GM23338 (cell line): Measurements from ENCODE around the gene INHBB. TPM values are rescaled to one million over a fixed set of nuclear protein-coding genes. Genes with fewer than 3 reads are reported as not detected.
A peak's percentile ranks its signal among the peaks of the same experiment; 100 is the strongest.

Experiments used
- ATAC-seq: fragments of 200-7000 bp; cut with Tn5 transposase; 3 replicates; pipeline ENCODE4 v1.9.1; 2020
- DNase-seq: peaks from one replicate; pipeline ENCODE4 v3.0.0-alpha.2; 2015; ENCODE audit warnings: low spot score
- H2AFZ ChIP-seq: fragments of 200-600 bp; sonication (generic); 2 replicates; pipeline ENCODE4 v1.8.0; 2016; ENCODE audit warnings: antibody characterized with exemption, mild to moderate bottlenecking, moderate library complexity
- H3F3A ChIP-seq: fragments of 200-600 bp; sonication (generic); replicated peaks from 2 replicates; pipeline ENCODE4 v1.8.0; 2017; ENCODE audit warnings: antibody characterized with exemption, mixed run types, low read depth
- H3K27ac ChIP-seq: fragments of 200-600 bp; sonication (generic); 2 replicates; pipeline ENCODE4 v1.6.1; 2016; ENCODE audit warnings: low read depth
- H3K27me3 ChIP-seq: fragments of 200-600 bp; sonication (generic); 2 replicates; pipeline ENCODE4 v1.8.0; 2016; ENCODE audit warnings: mild to moderate bottlenecking, mixed run types, moderate library complexity; ENCODE audit not compliant: insufficient read depth
- H3K36me3 ChIP-seq: fragments of 200-600 bp; sonication (generic); 2 replicates; pipeline ENCODE4 v1.8.0; 2016; ENCODE audit warnings: mild to moderate bottlenecking; ENCODE audit not compliant: insufficient read depth
- H3K4me1 ChIP-seq: fragments of 200-600 bp; sonication (generic); 2 replicates; pipeline ENCODE4 v1.8.0; 2016; ENCODE audit warnings: mild to moderate bottlenecking, moderate library complexity; ENCODE audit not compliant: insufficient read depth
- H3K4me2 ChIP-seq: fragments of 200-600 bp; sonication (generic); 2 replicates; pipeline ENCODE4 v1.7.1; 2017; ENCODE audit warnings: mixed run types
- H3K4me3 ChIP-seq: fragments of 200-600 bp; sonication (generic); 2 replicates; pipeline ENCODE4 v1.6.1; 2016; ENCODE audit warnings: mixed run types
- H3K79me2 ChIP-seq: fragments of 200-600 bp; sonication (generic); replicated peaks from 2 replicates; pipeline ENCODE4 v1.8.0; 2017; ENCODE audit warnings: mild to moderate bottlenecking; ENCODE audit not compliant: insufficient read depth
- H3K9me2 ChIP-seq: fragments of 200-600 bp; sonication (generic); 2 replicates; pipeline ENCODE4 v1.8.0; 2017; ENCODE audit not compliant: insufficient read depth
- H4K20me1 ChIP-seq: fragments of 200-600 bp; sonication (generic); replicated peaks from 2 replicates; pipeline ENCODE4 v1.8.0; 2017; ENCODE audit warnings: mild to moderate bottlenecking; ENCODE audit not compliant: insufficient read depth
- H3K27ac Mint-ChIP-seq: 2 replicates; pipeline ENCODE4 v1.8.0; 2020; ENCODE audit warnings: inconsistent platforms, mild to moderate bottlenecking, moderate library complexity, mixed read lengths
- H3K27me3 Mint-ChIP-seq: 3 replicates; pipeline ENCODE4 v1.8.0; 2022; ENCODE audit warnings: low read depth, mild to moderate bottlenecking, moderate library complexity, mixed read lengths, inconsistent platforms; ENCODE audit not compliant: insufficient read depth, poor library complexity
- H3K36me3 Mint-ChIP-seq: 3 replicates; pipeline ENCODE4 v1.8.0; 2021; ENCODE audit warnings: low read depth, mild to moderate bottlenecking, inconsistent platforms, moderate library complexity, mixed read lengths
- H3K4me1 Mint-ChIP-seq: 3 replicates; pipeline ENCODE4 v1.8.0; 2020; ENCODE audit warnings: mild to moderate bottlenecking, inconsistent platforms, mixed read lengths
- H3K4me3 Mint-ChIP-seq: 3 replicates; pipeline ENCODE4 v1.8.0; 2021; ENCODE audit warnings: moderate library complexity, mild to moderate bottlenecking, inconsistent platforms, mixed read lengths
- H3K9me3 Mint-ChIP-seq: 3 replicates; pipeline ENCODE4 v1.8.0; 2020; ENCODE audit warnings: moderate library complexity, mild to moderate bottlenecking, inconsistent platforms, mixed read lengths
- CREB1 ChIP-seq: fragments of 250-450 bp; sonication (Bioruptor Pico); IDR thresholded peaks from 2 replicates; pipeline ENCODE4 v1.5.0; 2020; ENCODE audit warnings: low read depth, mild to moderate bottlenecking, moderate library complexity
- EZH2 ChIP-seq: fragments of 200-600 bp; sonication (generic); IDR thresholded peaks from one replicate; pipeline ENCODE4 v1.8.0; 2017; ENCODE audit warnings: antibody characterized with exemption, mild to moderate bottlenecking, low read depth; ENCODE audit not compliant: unreplicated experiment
- EZH2phosphoT487 ChIP-seq: fragments of 200-600 bp; sonication (generic); IDR thresholded peaks from one replicate; pipeline ENCODE4 v1.8.1; 2018; ENCODE audit warnings: antibody characterized with exemption; ENCODE audit not compliant: unreplicated experiment
- JUNB ChIP-seq: IDR thresholded peaks from one replicate; pipeline ENCODE4 v1.6.1; 2016; ENCODE audit warnings: antibody characterized with exemption; ENCODE audit not compliant: unreplicated experiment
- NANOG ChIP-seq: IDR thresholded peaks from 2 replicates; pipeline ENCODE4 v1.6.1; 2016; ENCODE audit warnings: antibody characterized with exemption, borderline replicate concordance
- POLR2AphosphoS5 ChIP-seq: IDR thresholded peaks from 2 replicates; pipeline ENCODE4 v1.6.1; 2016; ENCODE audit warnings: antibody characterized with exemption, low read depth
- STAT1 ChIP-seq: IDR thresholded peaks from one replicate; pipeline ENCODE4 v1.6.1; 2016; ENCODE audit warnings: antibody characterized with exemption; ENCODE audit not compliant: unreplicated experiment
- ZNF331 ChIP-seq: fragments of 250-450 bp; sonication (Bioruptor Pico); IDR thresholded peaks from 2 replicates; pipeline ENCODE4 v1.5.0; 2020; ENCODE audit warnings: low read depth, mild to moderate bottlenecking, moderate library complexity
- polyA plus RNA-seq: library from polyadenylated mRNA; unstranded; fragments of >200 nt; fragmentation: Nextera tagmentation; extraction: Ambion mirVana; gene quantifications from 2 replicates; pipeline ENCODE4 v1.2.1, GENCODE V29; 2016
- total RNA-seq: library from RNA; depleted of rRNA; stranded (reverse); fragments of >200 nt; shearing (Covaris generic); gene quantifications from 2 replicates; pipeline ENCODE4 v1.2.3, GENCODE V29; 2014
- TF ChIP-seq, protein P1 (sequence below): fragments of 250-450 bp; sonication (Bioruptor Pico); IDR thresholded peaks from 2 replicates; pipeline ENCODE4 v1.5.0; 2020; ENCODE audit warnings: mild to moderate bottlenecking, moderate library complexity
- TF ChIP-seq, protein P2 (sequence below): IDR thresholded peaks from one replicate; pipeline ENCODE4 v1.6.1; 2018; ENCODE audit warnings: antibody characterized with exemption; ENCODE audit not compliant: unreplicated experiment
- TF ChIP-seq, protein P3 (sequence below), 2 experiments: fragments of 200-600 bp in 1 of 2; sonication (generic) in 1 of 2; conservative IDR thresholded peaks; 2 replicates each; pipeline versions ENCODE4 v1.5.1 to v1.6.1; 2016 to 2017; ENCODE audit warnings: antibody characterized with exemption in 2 of 2, low read depth in 2 of 2, mild to moderate bottlenecking in 2 of 2, moderate library complexity in 1 of 2

Gene INHBB
- total and polyA plus RNA-seq, 2 experiments from 2014 or later = 0.21 TPM; not detected in 1

- H3K27me3 ChIP-seq = no peaks in the 10 kb centered on the region
- DNase-seq (no peak), ATAC-seq (peak; percentile 21)
- Mint-ChIP-seq H3K27me3 (peaks cover 20% of the 10 kb centered on the region), H3K4me3 (no peak overlapping the region), H3K4me1 (peaks cover 17% of the 10 kb centered on the region), H3K27ac (no peak overlapping the region), H3K9me3 (no peaks in the 10 kb centered on the region), H3K36me3 (no peaks in the 10 kb centered on the region)
- H2AFZ ChIP-seq = no peak overlapping the region; the same call in 1 of the 2 replicates
- no peaks in the 10 kb centered on the region for H4K20me1 ChIP-seq
- no peaks in the 10 kb centered on the region for H3K79me2 ChIP-seq
- H3K27ac ChIP-seq = no peak overlapping the region
- H3K4me2 ChIP-seq = no peak overlapping the region
- no peaks in the 10 kb centered on the region for H3K36me3 ChIP-seq
- no peaks in the 10 kb centered on the region for H3F3A ChIP-seq
- TF ChIP-seq, protein P1, sequence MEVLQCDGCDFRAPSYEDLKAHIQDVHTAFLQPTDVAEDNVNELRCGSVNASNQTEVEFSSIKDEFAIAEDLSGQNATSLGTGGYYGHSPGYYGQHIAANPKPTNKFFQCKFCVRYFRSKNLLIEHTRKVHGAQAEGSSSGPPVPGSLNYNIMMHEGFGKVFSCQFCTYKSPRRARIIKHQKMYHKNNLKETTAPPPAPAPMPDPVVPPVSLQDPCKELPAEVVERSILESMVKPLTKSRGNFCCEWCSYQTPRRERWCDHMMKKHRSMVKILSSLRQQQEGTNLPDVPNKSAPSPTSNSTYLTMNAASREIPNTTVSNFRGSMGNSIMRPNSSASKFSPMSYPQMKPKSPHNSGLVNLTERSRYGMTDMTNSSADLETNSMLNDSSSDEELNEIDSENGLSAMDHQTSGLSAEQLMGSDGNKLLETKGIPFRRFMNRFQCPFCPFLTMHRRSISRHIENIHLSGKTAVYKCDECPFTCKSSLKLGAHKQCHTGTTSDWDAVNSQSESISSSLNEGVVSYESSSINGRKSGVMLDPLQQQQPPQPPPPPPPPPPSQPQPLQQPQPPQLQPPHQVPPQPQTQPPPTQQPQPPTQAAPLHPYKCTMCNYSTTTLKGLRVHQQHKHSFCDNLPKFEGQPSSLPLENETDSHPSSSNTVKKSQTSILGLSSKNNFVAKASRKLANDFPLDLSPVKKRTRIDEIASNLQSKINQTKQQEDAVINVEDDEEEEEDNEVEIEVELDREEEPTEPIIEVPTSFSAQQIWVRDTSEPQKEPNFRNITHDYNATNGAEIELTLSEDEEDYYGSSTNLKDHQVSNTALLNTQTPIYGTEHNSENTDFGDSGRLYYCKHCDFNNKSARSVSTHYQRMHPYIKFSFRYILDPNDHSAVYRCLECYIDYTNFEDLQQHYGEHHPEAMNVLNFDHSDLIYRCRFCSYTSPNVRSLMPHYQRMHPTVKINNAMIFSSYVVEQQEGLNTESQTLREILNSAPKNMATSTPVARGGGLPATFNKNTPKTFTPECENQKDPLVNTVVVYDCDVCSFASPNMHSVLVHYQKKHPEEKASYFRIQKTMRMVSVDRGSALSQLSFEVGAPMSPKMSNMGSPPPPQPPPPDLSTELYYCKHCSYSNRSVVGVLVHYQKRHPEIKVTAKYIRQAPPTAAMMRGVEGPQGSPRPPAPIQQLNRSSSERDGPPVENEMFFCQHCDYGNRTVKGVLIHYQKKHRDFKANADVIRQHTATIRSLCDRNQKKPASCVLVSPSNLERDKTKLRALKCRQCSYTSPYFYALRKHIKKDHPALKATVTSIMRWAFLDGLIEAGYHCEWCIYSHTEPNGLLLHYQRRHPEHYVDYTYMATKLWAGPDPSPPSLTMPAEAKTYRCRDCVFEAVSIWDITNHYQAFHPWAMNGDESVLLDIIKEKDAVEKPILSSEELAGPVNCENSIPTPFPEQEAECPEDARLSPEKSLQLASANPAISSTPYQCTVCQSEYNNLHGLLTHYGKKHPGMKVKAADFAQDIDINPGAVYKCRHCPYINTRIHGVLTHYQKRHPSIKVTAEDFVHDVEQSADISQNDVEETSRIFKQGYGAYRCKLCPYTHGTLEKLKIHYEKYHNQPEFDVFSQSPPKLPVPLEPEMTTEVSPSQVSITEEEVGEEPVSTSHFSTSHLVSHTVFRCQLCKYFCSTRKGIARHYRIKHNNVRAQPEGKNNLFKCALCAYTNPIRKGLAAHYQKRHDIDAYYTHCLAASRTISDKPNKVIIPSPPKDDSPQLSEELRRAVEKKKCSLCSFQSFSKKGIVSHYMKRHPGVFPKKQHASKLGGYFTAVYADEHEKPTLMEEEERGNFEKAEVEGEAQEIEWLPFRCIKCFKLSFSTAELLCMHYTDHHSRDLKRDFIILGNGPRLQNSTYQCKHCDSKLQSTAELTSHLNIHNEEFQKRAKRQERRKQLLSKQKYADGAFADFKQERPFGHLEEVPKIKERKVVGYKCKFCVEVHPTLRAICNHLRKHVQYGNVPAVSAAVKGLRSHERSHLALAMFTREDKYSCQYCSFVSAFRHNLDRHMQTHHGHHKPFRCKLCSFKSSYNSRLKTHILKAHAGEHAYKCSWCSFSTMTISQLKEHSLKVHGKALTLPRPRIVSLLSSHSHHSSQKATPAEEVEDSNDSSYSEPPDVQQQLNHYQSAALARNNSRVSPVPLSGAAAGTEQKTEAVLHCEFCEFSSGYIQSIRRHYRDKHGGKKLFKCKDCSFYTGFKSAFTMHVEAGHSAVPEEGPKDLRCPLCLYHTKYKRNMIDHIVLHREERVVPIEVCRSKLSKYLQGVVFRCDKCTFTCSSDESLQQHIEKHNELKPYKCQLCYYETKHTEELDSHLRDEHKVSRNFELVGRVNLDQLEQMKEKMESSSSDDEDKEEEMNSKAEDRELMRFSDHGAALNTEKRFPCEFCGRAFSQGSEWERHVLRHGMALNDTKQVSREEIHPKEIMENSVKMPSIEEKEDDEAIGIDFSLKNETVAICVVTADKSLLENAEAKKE (CRISPR knock-in tag) = no peak
- TF ChIP-seq POLR2AphosphoS5 (no peak), EZH2 (no peak), CREB1 (CRISPR knock-in tag) (no peak), NANOG (no peak), JUNB (no peak), ZNF331 (no peak), STAT1 (no peak), EZH2phosphoT487 (no peak)
- TF ChIP-seq, protein P2, sequence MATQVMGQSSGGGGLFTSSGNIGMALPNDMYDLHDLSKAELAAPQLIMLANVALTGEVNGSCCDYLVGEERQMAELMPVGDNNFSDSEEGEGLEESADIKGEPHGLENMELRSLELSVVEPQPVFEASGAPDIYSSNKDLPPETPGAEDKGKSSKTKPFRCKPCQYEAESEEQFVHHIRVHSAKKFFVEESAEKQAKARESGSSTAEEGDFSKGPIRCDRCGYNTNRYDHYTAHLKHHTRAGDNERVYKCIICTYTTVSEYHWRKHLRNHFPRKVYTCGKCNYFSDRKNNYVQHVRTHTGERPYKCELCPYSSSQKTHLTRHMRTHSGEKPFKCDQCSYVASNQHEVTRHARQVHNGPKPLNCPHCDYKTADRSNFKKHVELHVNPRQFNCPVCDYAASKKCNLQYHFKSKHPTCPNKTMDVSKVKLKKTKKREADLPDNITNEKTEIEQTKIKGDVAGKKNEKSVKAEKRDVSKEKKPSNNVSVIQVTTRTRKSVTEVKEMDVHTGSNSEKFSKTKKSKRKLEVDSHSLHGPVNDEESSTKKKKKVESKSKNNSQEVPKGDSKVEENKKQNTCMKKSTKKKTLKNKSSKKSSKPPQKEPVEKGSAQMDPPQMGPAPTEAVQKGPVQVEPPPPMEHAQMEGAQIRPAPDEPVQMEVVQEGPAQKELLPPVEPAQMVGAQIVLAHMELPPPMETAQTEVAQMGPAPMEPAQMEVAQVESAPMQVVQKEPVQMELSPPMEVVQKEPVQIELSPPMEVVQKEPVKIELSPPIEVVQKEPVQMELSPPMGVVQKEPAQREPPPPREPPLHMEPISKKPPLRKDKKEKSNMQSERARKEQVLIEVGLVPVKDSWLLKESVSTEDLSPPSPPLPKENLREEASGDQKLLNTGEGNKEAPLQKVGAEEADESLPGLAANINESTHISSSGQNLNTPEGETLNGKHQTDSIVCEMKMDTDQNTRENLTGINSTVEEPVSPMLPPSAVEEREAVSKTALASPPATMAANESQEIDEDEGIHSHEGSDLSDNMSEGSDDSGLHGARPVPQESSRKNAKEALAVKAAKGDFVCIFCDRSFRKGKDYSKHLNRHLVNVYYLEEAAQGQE = no peak
- TF ChIP-seq, protein P3, sequence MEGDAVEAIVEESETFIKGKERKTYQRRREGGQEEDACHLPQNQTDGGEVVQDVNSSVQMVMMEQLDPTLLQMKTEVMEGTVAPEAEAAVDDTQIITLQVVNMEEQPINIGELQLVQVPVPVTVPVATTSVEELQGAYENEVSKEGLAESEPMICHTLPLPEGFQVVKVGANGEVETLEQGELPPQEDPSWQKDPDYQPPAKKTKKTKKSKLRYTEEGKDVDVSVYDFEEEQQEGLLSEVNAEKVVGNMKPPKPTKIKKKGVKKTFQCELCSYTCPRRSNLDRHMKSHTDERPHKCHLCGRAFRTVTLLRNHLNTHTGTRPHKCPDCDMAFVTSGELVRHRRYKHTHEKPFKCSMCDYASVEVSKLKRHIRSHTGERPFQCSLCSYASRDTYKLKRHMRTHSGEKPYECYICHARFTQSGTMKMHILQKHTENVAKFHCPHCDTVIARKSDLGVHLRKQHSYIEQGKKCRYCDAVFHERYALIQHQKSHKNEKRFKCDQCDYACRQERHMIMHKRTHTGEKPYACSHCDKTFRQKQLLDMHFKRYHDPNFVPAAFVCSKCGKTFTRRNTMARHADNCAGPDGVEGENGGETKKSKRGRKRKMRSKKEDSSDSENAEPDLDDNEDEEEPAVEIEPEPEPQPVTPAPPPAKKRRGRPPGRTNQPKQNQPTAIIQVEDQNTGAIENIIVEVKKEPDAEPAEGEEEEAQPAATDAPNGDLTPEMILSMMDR (conservative IDR thresholded peaks at IDR 0.05; ENCODE audit: low read depth in 2 of 2) = no peak
- no peak overlapping the region for H3K4me3 ChIP-seq
- no peaks in the 10 kb centered on the region for H3K4me1 ChIP-seq
- H3K9me2 ChIP-seq = no peaks in the 10 kb centered on the region
Observed at GRCh38 chr2:120357768-120358167, 11.8 kb downstream of the INHBB start.
